Sigmoid colon (tissue), 4 donors: Measurements from ENCODE around the gene ZFHX3.

Experiments
- EP300 ChIP-seq, 4 donors: sonication (generic); formaldehyde crosslinking; IDR thresholded peaks; one replicate each; pipeline ENCODE4 v1.6.1; 2017; ENCODE audit warnings: antibody characterized with exemption in 4 of 4
- POLR2A ChIP-seq, 2 donors: fragments of 450-650 bp; IDR thresholded peaks; one replicate each; pipeline ENCODE4 v1.6.1; 2016; ENCODE audit warnings: antibody characterized with exemption in 2 of 2, mild to moderate bottlenecking in 2 of 2, moderate library complexity in 2 of 2
- POLR2AphosphoS5 ChIP-seq, 4 donors: sonication (generic); formaldehyde crosslinking; IDR thresholded peaks; one replicate each; pipeline ENCODE4 v1.6.1; 2017; ENCODE audit warnings: antibody characterized with exemption in 4 of 4
- TF ChIP-seq, protein P1 (sequence below), 4 experiments: fragments of 450-650 bp in 3 of 4; fragments of 200-600 bp in 1 of 4; IDR thresholded peaks; one replicate each; pipeline ENCODE4 v1.5.1; 2016 to 2019; ENCODE audit warnings: antibody characterized with exemption in 4 of 4, mild to moderate bottlenecking in 3 of 4, moderate library complexity in 2 of 4

DNA sequence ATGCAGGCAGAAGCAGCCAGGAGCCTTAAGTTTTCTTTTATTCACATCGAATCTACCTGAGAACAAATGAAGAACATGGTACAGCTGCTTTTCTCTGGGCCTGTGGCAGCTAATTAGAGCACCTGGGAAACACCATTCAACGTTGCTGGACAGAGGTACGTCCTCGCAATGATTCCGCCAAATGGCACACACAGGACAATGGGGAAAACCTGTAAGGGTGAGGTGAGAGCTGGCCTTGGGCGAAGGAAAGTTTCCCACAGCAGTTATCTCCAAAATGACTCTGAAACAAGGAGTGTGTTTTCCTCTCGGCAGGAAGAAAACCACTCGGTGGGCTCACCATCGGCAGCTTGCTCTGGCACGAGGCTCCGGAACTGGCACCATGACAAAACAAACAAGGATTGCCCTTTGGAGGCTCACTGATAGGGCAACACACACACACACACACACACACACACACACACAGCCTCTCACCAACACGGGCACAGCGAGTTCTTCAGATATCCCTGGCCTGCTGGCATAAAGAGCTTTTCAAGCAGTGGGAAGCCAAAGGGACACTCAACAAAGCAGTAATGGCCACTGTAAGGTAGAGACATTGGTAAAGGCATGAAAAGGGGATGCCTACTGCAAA lies 73.7 kb downstream of the ZFHX3 start:
- TF ChIP-seq POLR2A (IDR thresholded peaks at IDR 0.05) (no peak), POLR2AphosphoS5 (IDR thresholded peaks at IDR 0.05) (no peak), EP300 (IDR thresholded peaks at IDR 0.05) (no peak)
- TF ChIP-seq, protein P1, sequence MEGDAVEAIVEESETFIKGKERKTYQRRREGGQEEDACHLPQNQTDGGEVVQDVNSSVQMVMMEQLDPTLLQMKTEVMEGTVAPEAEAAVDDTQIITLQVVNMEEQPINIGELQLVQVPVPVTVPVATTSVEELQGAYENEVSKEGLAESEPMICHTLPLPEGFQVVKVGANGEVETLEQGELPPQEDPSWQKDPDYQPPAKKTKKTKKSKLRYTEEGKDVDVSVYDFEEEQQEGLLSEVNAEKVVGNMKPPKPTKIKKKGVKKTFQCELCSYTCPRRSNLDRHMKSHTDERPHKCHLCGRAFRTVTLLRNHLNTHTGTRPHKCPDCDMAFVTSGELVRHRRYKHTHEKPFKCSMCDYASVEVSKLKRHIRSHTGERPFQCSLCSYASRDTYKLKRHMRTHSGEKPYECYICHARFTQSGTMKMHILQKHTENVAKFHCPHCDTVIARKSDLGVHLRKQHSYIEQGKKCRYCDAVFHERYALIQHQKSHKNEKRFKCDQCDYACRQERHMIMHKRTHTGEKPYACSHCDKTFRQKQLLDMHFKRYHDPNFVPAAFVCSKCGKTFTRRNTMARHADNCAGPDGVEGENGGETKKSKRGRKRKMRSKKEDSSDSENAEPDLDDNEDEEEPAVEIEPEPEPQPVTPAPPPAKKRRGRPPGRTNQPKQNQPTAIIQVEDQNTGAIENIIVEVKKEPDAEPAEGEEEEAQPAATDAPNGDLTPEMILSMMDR (IDR thresholded peaks at IDR 0.05), result no peak
